D341Med (cell line): ENCODE measurements around the gene IFRD1.

Experiments used
- DNase-seq: peaks from one replicate; pipeline ENCODE4 v3.0.0; 2012; ENCODE audit warnings: low spot score

Gene IFRD1

GRCh38 chr7:112449902-112450806 is at the start of gene IFRD1:
Gene IFRD1, plus strand, starts transcription at chr7:112450460. Its CDS starts 229 bp downstream, at chr7:112450689.
- DNase-seq = peak; percentile 97

DNA sequence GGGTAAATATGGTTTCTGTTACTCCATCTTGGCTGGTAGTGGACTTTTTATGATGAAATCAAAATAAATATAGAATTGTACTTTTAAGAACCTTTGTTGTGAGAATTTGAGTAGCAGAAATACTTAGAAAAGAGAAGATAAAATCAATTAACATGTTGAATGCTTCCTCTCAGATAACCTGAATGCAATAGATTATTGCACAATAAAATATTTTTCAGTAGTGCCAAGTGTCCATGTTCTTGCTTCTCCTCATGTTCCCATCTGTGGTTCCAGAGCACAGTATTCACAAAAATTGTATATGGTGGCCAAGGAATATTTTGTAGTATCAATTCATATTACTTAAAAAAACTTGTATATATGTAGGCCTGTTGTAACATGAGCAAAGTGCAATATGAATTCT is 45.9 kb upstream of the IFRD1 start:
- no peak for DNase-seq

- DNase-seq = no peak
Measured at GRCh38 chr7:112405286-112405685, 45.0 kb upstream of the IFRD1 start.

- DNase-seq = no peak
Measured at GRCh38 chr7:112407261-112407660, 43.0 kb upstream of the IFRD1 start.

DNA sequence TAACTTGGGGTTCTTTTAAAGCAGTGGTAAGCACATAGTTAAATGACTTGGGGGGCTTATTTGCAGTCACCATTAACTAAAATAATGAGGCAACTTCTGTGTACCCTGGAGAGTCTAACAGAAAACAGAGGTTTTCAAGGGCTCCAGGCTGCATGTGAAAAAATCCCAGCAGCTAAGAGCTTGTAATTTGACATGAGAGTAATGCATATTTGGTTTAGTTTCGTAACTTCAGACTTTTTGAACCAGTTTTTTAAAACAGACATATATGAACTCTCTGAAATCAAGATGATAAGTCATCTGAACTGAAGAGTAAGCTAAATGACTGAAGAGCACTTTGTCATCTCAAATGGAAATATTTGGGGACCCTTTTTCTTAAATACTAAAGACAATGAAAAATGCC is 40.2 kb upstream of the IFRD1 start:
- no peak for DNase-seq

- peak; percentile 66 for DNase-seq
Measured at GRCh38 chr7:112411186-112411795, 39.0 kb upstream of the IFRD1 start.

GRCh38 chr7:112414855-112415490 is 35.3 kb upstream of the IFRD1 start:
- peak; percentile 65 for DNase-seq

GRCh38 chr7:112416127-112416526 is 34.1 kb upstream of the IFRD1 start:
- no peak for DNase-seq

GRCh38 chr7:112419543-112420130 is 30.6 kb upstream of the IFRD1 start:
- no peak for DNase-seq

DNA sequence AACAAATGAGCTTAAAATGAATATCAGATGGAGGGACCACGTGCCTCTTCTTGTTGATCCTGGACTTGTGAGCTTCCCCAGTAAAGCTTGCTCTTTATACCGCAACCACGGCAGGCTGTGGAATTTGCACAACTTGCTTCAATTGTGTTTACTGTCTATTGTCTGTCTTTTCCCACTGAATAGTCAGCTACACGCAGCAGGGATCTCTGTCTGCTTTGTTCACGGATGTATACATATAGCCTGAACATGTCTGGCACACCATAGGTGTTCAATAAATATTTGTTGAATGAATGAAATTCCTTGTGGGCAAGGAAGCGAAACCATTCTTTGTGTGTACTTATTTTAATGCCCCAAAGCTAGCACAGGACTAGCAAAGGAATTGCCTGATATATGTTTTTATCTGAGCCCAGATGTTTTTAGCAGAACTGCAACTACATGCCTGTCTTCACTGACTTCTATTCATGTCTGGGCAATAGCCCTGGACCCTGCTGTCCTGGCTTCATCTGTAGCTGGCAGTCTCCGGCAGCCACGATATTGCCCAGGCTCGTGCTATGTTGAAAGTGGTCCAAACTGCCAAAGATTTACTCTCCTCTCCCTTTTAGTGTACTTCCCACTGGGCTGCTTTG is 29.9 kb upstream of the IFRD1 start:
- no peak for DNase-seq

DNA sequence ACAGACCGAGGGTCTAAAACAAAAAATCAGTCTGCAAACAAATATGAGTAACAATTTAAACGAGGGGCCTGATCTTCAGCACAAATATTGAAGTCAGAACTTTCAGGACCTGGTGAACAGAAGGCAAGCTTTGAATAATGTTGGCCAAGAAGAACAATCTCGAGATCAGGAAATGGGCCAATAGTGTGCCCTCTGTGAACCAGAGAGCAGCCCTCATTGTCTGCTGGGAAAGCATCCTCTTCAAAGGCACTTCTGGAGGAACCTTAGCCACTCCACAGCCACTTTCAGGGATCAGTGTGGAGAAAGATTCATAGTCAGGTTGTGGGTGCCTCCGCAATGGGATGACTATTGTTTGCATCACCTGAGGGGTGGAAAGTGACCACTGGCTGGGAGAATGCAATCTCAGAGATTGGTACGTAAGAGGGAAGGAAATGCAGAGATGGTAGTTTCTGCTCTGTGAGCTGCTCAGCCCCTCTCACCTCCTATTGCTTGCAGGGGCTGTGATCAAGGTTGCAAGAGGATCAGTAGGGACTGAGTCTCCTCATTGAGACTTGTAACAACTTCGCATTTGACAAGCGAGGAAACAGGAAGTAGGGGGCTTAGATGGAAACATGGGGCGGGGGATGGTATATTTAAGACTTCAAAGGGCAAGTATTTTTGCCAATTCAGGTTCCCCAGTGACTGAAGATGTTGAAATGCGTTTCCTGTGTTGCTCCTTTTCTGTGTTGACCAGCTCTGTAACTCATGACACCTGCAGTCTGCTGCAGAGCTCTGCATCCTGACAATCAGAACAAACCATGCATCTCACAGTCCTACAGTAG is 28.4 kb upstream of the IFRD1 start:
- no peak for DNase-seq

DNA sequence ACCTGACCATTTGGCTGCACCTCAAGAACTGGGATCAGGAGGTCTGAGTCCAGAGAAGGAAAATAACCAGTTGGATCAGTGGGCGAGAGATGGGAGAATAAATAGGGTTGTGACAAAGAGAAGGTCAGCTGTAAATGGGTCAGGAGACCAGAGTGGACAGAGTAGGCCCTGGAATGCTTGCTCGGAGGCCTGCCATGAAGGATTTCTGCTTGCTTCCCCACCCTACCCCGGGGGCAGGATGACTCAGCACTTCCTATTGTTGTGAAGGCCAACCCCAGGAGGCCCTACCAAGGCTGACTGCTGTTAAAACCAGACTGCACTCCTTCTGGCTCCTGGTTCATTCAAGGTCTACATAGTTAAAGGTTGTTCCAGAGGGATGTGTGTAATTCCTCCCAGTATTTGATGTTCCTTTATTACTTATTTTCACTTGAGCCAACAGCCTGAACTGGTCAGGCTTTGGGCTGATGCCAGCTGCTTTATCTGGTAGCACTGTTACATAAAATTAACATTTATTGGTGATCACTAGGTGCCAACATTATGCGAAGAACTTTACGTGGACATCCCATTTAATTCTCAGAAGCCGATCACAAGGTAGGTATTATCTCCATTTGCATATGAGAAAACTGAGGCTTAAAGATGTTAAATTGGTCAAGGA is 27.3 kb upstream of the IFRD1 start:
- DNase-seq = no peak

DNA sequence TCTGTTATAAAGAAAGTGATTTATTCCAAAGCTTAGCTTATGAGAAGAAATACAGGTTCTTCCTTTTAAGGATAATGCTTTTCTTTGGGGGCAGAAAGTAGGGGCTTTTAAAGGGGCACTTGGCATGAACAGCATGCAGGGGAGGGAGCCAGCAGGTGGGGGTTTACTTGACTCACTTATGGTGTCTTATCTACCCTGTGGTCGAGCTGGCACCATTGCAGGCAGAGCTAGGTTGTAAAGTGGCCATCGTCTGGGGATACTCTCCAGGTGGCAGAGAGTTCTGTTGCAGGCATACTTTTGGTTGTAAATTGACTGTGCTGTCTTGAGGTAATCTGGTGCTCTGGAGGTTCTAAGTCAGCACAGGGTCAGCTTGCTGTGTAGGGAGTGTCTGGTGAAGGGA is 26.3 kb upstream of the IFRD1 start:
- no peak for DNase-seq

- no peak for DNase-seq
Measured at GRCh38 chr7:112427984-112428383, 22.3 kb upstream of the IFRD1 start.

DNA sequence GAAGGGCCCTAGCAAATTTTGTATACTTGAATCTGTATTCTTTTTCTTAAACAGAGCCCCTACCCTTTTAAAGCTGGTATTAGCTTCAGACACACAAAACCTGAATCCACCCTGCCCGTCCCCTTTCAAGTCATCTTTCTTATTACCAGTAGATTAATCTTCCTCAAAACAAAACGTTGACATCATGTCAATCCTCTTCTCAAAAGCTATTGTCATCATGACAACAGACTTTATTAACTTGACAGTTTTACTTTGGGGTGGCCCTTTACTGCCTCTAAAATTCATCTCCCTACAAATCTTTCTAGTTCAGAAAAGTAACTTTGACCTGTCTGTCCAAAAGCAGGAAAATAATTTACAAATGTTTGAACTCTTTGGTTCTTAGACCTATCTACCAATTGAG is 21.5 kb upstream of the IFRD1 start:
- DNase-seq = no peak

GRCh38 chr7:112430649-112431048 is 19.6 kb upstream of the IFRD1 start:
- no peak for DNase-seq

DNA sequence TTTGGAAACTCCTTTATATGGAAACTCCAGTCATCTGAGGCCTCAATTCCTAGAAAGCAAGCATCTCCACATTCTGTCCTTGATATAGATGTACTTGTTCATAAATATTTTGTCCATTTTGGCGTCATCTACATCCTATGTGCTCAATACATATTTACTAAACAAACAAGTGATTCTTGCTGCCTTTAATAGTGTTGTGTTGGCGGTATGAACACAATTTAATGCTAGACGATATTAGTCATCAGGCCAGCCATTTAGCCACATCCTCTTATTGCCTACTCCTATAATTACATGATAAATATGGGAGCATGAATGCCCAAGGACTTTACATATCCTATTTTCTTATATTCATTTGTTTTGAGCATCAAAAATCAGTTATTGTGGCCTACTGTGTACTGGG is 18.5 kb upstream of the IFRD1 start:
- no peak for DNase-seq

- no peak for DNase-seq
Measured at GRCh38 chr7:112433289-112433688, 17.0 kb upstream of the IFRD1 start.

- no peak for DNase-seq
Measured at GRCh38 chr7:112437072-112437471, 13.2 kb upstream of the IFRD1 start.

DNA sequence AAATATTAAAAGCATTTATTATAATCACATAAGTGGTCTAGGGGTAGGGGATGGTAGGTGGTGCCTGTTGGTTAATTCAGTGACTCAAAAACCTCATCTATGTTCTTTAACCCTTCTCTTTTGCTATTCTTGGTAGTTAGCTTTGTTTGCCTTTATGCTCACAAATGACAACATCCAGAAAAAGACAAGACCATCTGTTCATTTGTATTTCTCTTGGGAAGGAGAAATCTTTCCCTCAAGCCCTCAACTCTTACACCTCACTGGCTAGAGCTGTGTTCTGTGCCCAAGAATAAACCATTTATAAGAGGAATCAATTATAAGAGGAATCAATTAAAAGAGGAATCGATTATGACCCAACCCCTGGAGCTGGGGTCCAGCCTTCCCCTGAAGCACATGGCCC is 10.8 kb upstream of the IFRD1 start:
- no peak for DNase-seq

DNA sequence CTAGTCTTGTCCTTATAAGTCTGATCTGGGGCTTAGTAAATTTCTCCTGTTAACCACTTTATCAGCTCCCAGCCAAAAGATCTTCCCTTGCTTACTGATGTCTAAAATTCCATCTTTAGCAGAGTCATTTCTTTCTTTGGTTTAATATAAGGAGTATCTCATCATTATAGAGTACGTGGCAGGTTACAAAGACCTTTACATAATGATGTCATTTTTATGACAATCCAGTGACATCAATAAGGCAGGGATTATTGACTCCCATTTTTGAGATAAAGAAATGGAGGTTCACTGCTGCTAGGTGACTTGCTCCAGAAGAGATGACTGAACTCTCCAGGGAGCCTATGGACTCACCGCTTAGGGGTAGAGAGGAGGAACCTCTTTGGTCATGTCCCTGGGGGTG is 8.1 kb upstream of the IFRD1 start:
- DNase-seq = no peak
